GM12801 (cell line): ENCODE data around the gene SUCLG2.

Source experiments
- CTCF ChIP-seq: IDR thresholded peaks from one replicate; pipeline ENCODE4 v1.5.1; 2011; ENCODE audit warnings: control low read depth; ENCODE audit not compliant: insufficient read length; ENCODE audit errors: extremely low read depth

The SUCLG2 gene

GRCh38 chr3:67535006-67535405 lies 119.4 kb downstream of the SUCLG2 start:
- no peak for TF ChIP-seq CTCF

- no peak for TF ChIP-seq CTCF
Observed at GRCh38 chr3:67534594-67534993, 119.8 kb downstream of the SUCLG2 start.

- TF ChIP-seq CTCF, result no peak
Observed at GRCh38 chr3:67531181-67532101, 123.0 kb downstream of the SUCLG2 start.

- no peak for TF ChIP-seq CTCF
Observed at GRCh38 chr3:67529915-67530314, 124.5 kb downstream of the SUCLG2 start.

- TF ChIP-seq CTCF, result no peak
Observed at GRCh38 chr3:67529337-67529736, 125.1 kb downstream of the SUCLG2 start.

GRCh38 chr3:67526246-67526645 lies 128.2 kb downstream of the SUCLG2 start:
- no peak for TF ChIP-seq CTCF

GRCh38 chr3:67524046-67524445 lies 130.4 kb downstream of the SUCLG2 start:
- no peak for TF ChIP-seq CTCF
